Amygdala (tissue), 56 donors: ENCODE data around the gene LINGO3.
"Not testable (repeated sequence)": the region's sequence is repeated elsewhere in the genome, so short reads cannot be mapped to it uniquely, and the experiment has no call there.

Source experiments
- DNase-seq, 56 donors: peaks; one replicate each; lab custom pipeline; 2025; lab: John Stamatoyannopoulos, UW

Gene LINGO3

GRCh38 chr19:2286402-2287140, 21.4 kb downstream of the LINGO3 start:
- DNase-seq: no peak

DNA sequence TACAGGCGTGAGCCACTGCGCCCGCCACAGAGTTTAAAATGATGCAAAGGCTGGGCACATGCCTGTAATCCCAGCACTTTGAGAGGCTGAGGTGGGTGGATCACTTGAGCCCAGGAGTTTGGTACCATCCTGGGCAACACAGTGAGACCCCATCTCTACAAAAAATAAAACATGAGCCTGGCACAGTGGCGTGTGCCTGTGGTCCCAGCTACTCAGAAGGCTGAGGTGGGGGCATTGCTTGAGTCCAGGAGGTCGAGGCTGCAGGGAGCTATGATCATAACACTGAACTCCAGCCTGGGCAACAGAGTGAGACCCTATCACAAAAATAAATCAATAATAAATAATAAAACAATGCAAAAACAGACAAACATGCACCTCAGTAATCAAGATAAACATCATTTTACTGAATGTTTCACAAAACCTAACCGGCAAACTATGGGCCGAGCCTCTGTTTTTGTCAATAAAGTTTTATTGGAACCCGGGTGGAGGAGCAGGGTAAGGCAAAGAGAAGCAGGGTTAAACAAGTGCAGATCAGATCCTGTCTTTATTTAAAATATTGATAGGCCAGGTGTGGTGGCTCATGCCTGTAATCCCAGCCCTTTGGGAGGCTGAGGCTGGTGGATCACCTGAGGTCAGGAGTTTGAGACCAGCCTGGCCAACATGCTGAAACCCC, 24.0 kb downstream of the LINGO3 start:
- no peak for DNase-seq

GRCh38 chr19:2282862-2283237, 25.1 kb downstream of the LINGO3 start:
- DNase-seq: no peak

GRCh38 chr19:2282062-2282861, 25.7 kb downstream of the LINGO3 start, which contains the start of gene PEAK3:
Gene PEAK3, minus strand, starts transcription at chr19:2282175. Its CDS starts 1,244 bp downstream, at chr19:2280931.
- peak in 20 of 56 donors; percentile 9 to 58 (median 33) for DNase-seq

- not testable (repeated sequence) for DNase-seq
Measured at GRCh38 chr19:2281265-2282061, 26.5 kb downstream of the LINGO3 start.

DNA sequence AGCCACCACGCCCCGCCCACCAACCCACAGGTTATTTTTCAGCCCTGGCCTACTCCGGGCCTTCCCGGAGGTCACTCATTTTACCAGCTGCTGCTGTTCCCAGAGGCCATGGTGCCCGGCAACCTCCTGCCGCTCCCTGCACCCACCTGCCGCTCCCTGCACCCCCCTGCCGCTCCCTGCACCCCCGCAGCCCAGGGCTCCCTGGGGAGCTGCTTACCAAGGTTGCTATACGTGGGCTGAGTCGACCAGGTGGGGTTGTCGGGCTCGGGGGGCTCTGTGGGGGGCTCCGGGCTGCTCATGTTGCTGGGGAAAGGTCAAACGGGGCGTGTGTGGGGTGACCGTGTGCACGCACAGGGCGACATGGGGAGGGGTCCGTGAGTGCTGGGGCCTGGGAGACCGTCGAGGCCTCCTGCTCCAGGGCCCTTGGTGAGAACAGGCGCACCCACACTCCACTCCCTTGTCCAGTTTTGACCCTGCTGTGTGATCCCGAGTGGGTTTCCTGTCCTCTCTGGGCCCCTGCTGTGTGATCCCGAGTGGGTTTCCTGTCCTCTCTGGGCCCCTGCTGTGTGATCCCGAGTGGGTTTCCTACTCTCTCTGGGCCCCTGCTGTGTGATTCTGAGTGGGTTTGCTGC, 27.2 kb downstream of the LINGO3 start:
- no peak for DNase-seq

DNA sequence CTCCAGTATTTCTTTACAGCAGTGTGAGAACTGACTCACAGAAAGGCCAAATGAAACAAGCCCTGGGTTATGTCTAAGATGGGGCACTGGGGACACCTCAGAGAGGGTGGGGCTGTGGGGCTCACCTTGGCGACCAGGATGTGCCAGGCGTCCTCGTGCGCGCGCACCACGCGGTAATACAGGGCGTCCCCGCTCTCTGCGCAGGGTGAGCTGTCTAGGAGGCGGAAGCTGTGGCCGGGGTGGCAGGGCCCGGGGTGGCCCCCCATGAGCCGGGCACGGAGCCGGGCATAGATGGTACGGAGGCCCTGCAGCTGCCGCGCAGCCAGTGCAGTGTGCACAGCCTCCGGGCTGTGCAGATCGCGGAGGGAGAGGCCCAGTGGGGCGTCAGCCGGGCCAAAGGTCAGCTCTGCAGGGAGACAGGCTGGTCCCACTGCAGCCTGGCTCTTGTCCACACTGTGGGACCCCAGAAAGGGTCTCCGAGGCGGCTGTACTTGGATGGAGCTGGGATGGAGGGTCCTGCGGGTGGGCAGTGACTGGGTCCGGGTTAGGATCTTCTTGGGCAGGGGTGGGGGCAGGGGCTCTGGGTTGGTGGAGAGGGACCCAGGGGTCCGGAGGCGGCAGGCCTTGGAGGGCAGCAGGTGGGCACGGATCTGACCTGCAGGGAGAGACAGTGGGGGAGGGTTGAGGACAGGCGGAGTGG, 29.3 kb downstream of the LINGO3 start:
- DNase-seq: no peak

DNA sequence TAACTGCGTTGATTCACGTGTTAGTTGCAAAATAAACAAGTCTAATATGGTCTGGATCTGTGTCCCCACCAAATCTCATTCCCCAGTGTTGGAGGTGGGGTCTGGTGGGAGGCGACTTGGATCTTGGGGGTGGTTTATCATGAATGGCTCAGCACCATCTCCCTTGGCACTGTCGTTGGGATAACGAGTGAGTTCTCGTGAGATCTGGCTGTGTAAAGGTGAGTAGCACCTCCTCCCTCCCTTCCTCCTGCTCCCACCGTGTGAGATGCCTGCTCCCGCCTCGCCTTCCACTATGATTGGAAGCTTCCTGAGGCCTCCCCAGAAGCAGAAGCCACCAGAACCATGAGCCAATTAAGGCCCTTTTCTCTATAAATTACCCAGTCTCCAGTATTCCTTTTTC, 30.8 kb downstream of the LINGO3 start:
- DNase-seq: no peak

- no peak for DNase-seq
Measured at GRCh38 chr19:2276429-2276986, 31.4 kb downstream of the LINGO3 start.

GRCh38 chr19:2275588-2276428, 32.1 kb downstream of the LINGO3 start:
- peak in 2 of 56 donors; percentile 25 to 52 for DNase-seq

DNA sequence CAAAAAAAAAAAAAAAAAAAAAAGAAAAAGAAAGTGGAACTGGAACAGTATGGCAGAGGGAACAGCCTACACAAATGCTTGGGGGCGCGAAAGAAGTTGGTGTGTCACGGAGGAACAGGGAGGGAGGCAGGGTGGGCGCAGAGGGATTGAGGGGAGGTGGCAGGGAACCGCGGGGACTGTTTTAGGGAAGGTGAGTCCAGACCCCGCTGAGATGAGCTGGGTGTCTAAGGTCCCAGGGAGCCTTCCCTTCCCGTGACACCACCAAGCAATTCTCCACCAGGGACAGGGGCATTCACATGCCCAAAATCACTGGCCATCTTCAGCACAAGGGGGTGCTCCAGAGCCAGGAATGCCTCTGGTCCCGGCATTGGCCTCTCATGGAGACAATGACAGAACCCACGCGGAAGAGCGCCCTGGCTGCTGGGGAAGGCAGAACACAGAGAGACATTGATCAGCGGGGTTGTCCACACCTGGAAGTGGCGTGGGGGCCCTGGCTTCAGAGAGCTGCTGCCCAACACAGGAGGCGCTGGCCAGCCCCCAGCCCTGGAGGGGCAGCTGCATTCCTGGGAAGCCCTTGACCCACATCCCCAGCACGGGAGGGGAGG, 32.9 kb downstream of the LINGO3 start:
- DNase-seq: peak in 48 of 56 donors; percentile 13 to 84 (median 54)

GRCh38 chr19:2274185-2274711, 33.7 kb downstream of the LINGO3 start:
- no peak for DNase-seq

DNA sequence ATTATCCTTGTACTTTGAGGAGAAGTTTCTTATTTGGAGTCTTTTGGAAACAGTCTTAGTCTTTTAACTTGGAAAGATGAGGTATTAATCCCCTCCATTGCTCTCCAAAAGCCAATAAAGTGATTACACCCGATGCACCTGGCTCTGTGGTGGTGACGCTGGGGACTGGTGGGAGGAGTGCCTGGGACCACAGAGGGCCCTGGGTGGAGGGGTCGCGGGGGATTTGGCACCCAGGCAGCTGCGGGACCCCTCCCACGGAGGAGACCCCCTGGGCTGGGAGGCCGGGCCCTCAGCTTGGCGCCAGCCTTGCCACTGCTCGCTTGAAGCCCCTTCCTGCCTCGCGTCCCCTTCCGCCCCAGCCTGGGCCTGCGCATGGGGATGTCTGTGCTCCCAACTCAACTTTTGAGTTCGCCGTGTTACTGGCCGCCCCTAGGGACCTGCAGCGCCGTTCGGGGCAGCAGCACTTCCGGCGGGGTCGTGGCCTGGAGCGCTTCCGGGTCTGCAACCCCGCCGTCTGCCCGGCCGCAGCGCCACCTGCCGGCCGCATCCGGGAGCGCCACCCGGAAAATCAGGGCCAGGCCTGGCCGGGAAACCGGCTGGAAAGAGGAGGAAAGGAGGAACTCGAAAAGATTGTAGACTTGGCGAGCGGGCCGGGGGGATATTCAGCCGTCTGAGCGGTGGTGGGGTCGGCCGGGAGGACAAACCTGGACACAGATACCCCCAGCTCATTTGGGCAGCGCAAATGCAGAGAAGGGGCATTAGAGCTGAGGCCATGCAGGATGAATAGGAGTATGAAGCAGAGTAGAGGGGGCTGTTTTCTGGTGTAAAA, 34.4 kb downstream of the LINGO3 start:
- peak in 38 of 56 donors; percentile 5 to 73 (median 36) for DNase-seq

GRCh38 chr19:2271234-2272103, 36.5 kb downstream of the LINGO3 start:
- DNase-seq: peak in 1 of 56 donors; percentile 26
